Measurements from ENCODE around the gene SPIRE2.
"Not testable (repeated sequence)": the region's sequence is repeated elsewhere in the genome, so short reads cannot be mapped to it uniquely, and the experiment has no call there.

The SPIRE2 gene

GRCh38 chr16:89863741-89864526 is 35.7 kb downstream of the SPIRE2 start:
- no peak for DNase-seq (ENCODE audit: low read depth in 3 of 3)

- DNase-seq (ENCODE audit: low read depth in 3 of 3): no peak
Observed at GRCh38 chr16:89864527-89864820, 36.2 kb downstream of the SPIRE2 start.

GRCh38 chr16:89867918-89868317 is 39.6 kb downstream of the SPIRE2 start:
- no peak for DNase-seq (ENCODE audit: low read depth in 3 of 3)

GRCh38 chr16:89869911-89870310 is 41.6 kb downstream of the SPIRE2 start:
- no peak for DNase-seq (ENCODE audit: low read depth in 3 of 3)

- DNase-seq (ENCODE audit: low read depth in 3 of 3): no peak
Observed at GRCh38 chr16:89870440-89870839, 42.2 kb downstream of the SPIRE2 start.

GRCh38 chr16:89871895-89872294 is 43.6 kb downstream of the SPIRE2 start:
- no peak for DNase-seq (ENCODE audit: low read depth in 3 of 3)

GRCh38 chr16:89873109-89873971 is 45.1 kb downstream of the SPIRE2 start, which contains the start of gene TCF25:
Gene TCF25, plus strand, starts transcription at chr16:89873592. Its CDS starts 76 bp downstream, at chr16:89873668.
- DNase-seq (ENCODE audit: low read depth in 3 of 3): peak; percentile 81 to 83 (median 81)

- peak; percentile 95 to 97 (median 96) for DNase-seq (ENCODE audit: low read depth in 3 of 3)
Observed at GRCh38 chr16:89873972-89874689, 45.9 kb downstream of the SPIRE2 start.

- not testable (repeated sequence) for DNase-seq (ENCODE audit: low read depth in 3 of 3)
Observed at GRCh38 chr16:89879123-89879522, 50.8 kb downstream of the SPIRE2 start.

- DNase-seq (ENCODE audit: low read depth in 3 of 3): no peak
Observed at GRCh38 chr16:89880477-89881367, 52.4 kb downstream of the SPIRE2 start.

GRCh38 chr16:89881368-89881730 is 53.1 kb downstream of the SPIRE2 start:
- DNase-seq (ENCODE audit: low read depth in 3 of 3): no peak

GRCh38 chr16:89883346-89884040 is 55.2 kb downstream of the SPIRE2 start:
- no peak for DNase-seq (ENCODE audit: low read depth in 3 of 3)

- no peak for DNase-seq (ENCODE audit: low read depth in 3 of 3)
Observed at GRCh38 chr16:89884041-89884421, 55.8 kb downstream of the SPIRE2 start.

GRCh38 chr16:89887243-89887642 is 59.0 kb downstream of the SPIRE2 start:
- DNase-seq (ENCODE audit: low read depth in 3 of 3): no peak

GRCh38 chr16:89890200-89890599 is 61.9 kb downstream of the SPIRE2 start:
- peak in 2 of 3 donors; percentile 15 to 35 for DNase-seq (ENCODE audit: low read depth in 3 of 3)

GRCh38 chr16:89890886-89891657 is 62.8 kb downstream of the SPIRE2 start:
- no peak for DNase-seq (ENCODE audit: low read depth in 3 of 3)

- DNase-seq (ENCODE audit: low read depth in 3 of 3): no peak
Observed at GRCh38 chr16:89892055-89892630, 63.9 kb downstream of the SPIRE2 start.

GRCh38 chr16:89892635-89893034 is 64.4 kb downstream of the SPIRE2 start:
- no peak for DNase-seq (ENCODE audit: low read depth in 3 of 3)

Data from stimulated activated CD4-positive, alpha-beta T cell treated with anti-CD3 and anti-CD28 coated beads, TNF-alpha, amount 100 ng/mL, for 48 hours (primary cell).